ENCODE results near the gene ZW10. TPM values are rescaled to one million over a fixed set of nuclear protein-coding genes. Genes with fewer than 3 reads are reported as not detected.

ZW10 gene
- total and polyA plus RNA-seq, 2 of the 13 experiments (the other 11 are each of a cell fraction or from before 2014, with no cell fraction given) = 5.8 to 31.3 TPM

DNA sequence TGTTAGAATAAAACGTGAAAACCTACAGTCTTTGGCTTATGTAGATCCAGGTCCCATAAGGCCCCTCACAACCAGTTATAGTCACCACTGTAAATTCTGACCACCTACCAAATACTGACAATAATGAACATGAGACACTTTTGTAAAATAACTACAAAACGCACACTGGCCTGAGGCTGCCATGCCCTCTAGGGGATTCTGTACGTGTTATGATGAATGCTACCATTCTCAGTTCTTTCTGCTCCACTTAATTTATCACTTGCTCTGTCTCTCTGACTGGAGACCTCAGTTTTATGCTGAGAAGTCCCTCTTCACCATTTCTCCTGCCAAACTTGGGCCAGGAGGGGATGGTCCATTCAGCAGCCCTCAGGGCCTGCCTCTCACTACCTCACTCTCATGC lies 48.7 kb downstream of the ZW10 start (continued):
- TF ChIP-seq, protein P1, sequence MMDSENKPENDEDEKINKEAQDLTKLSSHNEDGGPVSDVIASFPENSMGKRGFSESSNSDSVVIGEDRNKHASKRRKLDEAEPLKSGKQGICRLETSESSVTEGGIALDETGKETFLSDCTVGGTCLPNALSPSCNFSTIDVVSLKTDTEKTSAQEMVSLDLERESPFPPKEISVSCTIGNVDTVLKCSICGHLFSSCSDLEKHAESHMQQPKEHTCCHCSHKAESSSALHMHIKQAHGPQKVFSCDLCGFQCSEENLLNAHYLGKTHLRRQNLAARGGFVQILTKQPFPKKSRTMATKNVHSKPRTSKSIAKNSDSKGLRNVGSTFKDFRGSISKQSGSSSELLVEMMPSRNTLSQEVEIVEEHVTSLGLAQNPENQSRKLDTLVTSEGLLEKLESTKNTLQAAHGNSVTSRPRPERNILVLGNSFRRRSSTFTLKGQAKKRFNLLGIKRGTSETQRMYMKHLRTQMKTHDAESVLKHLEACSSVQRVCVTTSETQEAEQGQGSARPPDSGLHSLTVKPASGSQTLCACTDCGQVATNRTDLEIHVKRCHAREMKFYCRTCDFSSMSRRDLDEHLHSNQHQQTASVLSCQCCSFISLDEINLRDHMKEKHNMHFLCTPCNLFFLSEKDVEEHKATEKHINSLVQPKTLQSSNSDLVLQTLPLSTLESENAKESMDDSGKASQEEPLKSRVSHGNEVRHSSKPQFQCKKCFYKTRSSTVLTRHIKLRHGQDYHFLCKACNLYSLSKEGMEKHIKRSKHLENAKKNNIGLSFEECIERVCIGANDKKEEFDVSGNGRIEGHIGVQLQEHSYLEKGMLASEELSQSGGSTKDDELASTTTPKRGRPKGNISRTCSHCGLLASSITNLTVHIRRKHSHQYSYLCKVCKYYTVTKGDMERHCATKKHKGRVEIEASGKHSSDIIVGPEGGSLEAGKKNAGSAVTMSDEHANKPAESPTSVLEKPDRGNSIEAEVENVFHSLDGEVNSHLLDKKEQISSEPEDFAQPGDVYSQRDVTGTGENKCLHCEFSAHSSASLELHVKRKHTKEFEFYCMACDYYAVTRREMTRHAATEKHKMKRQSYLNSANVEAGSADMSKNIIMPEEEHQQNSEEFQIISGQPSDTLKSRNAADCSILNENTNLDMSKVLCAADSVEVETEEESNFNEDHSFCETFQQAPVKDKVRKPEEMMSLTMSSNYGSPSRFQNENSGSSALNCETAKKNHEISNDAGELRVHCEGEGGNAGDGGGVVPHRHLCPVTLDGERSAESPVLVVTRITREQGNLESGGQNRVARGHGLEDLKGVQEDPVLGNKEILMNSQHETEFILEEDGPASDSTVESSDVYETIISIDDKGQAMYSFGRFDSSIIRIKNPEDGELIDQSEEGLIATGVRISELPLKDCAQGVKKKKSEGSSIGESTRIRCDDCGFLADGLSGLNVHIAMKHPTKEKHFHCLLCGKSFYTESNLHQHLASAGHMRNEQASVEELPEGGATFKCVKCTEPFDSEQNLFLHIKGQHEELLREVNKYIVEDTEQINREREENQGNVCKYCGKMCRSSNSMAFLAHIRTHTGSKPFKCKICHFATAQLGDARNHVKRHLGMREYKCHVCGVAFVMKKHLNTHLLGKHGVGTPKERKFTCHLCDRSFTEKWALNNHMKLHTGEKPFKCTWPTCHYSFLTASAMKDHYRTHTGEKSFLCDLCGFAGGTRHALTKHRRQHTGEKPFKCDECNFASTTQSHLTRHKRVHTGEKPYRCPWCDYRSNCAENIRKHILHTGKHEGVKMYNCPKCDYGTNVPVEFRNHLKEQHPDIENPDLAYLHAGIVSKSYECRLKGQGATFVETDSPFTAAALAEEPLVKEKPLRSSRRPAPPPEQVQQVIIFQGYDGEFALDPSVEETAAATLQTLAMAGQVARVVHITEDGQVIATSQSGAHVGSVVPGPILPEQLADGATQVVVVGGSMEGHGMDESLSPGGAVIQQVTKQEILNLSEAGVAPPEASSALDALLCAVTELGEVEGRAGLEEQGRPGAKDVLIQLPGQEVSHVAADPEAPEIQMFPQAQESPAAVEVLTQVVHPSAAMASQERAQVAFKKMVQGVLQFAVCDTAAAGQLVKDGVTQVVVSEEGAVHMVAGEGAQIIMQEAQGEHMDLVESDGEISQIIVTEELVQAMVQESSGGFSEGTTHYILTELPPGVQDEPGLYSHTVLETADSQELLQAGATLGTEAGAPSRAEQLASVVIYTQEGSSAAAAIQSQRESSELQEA (CRISPR knock-in tag; IDR thresholded peaks at IDR 0.05; ENCODE audit: not compliant biosample characterization) = no peak
- TF ChIP-seq, protein P2, sequence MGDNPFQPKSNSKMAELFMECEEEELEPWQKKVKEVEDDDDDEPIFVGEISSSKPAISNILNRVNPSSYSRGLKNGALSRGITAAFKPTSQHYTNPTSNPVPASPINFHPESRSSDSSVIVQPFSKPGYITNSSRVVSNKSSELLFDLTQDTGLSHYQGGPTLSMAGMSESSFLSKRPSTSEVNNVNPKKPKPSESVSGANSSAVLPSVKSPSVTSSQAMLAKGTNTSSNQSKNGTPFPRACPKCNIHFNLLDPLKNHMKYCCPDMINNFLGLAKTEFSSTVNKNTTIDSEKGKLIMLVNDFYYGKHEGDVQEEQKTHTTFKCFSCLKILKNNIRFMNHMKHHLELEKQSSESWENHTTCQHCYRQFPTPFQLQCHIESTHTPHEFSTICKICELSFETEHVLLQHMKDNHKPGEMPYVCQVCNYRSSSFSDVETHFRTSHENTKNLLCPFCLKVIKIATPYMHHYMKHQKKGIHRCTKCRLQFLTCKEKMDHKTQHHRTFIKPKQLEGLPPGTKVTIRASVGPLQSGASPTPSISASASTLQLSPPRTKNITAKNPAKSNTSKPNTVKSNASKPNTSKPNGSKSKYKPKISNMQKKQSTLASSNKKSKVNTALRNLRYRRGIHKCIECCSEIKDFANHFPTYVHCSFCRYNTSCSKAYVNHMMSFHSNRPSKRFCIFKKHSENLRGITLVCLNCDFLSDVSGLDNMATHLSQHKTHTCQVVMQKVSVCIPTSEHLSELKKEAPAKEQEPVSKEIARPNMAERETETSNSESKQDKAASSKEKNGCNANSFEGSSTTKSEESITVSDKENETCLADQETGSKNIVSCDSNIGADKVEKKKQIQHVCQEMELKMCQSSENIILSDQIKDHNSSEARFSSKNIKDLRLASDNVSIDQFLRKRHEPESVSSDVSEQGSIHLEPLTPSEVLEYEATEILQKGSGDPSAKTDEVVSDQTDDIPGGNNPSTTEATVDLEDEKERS (CRISPR knock-in tag; IDR thresholded peaks at IDR 0.05) = no peak

Measured in HepG2 (cell line).